Muscle of back (tissue), 13 donors: Measurements from ENCODE around the gene RBM10. TPM values are rescaled to one million over a fixed set of nuclear protein-coding genes. Genes with fewer than 3 reads are reported as not detected.
"Not testable (repeated sequence)": the region's sequence is repeated elsewhere in the genome, so short reads cannot be mapped to it uniquely, and the experiment has no call there.

Experiments used
- DNase-seq, 3 donors: peaks; one replicate each; pipeline versions ENCODE4 v3.0.0 to v3.0.0-alpha.2; 2013
- long read RNA-seq, 9 donors: transcript quantifications; one replicate each; lab custom pipeline, GENCODE V29; 2026
- polyA plus RNA-seq, 10 donors: library from polyadenylated mRNA; unstranded; fragments of 120-200 nt; gene quantifications; one replicate each; pipeline ENCODE4 v1.2.1, GENCODE V29; 2013; ENCODE audit not compliant: insufficient read length in 10 of 10

RBM10 gene, protein sequence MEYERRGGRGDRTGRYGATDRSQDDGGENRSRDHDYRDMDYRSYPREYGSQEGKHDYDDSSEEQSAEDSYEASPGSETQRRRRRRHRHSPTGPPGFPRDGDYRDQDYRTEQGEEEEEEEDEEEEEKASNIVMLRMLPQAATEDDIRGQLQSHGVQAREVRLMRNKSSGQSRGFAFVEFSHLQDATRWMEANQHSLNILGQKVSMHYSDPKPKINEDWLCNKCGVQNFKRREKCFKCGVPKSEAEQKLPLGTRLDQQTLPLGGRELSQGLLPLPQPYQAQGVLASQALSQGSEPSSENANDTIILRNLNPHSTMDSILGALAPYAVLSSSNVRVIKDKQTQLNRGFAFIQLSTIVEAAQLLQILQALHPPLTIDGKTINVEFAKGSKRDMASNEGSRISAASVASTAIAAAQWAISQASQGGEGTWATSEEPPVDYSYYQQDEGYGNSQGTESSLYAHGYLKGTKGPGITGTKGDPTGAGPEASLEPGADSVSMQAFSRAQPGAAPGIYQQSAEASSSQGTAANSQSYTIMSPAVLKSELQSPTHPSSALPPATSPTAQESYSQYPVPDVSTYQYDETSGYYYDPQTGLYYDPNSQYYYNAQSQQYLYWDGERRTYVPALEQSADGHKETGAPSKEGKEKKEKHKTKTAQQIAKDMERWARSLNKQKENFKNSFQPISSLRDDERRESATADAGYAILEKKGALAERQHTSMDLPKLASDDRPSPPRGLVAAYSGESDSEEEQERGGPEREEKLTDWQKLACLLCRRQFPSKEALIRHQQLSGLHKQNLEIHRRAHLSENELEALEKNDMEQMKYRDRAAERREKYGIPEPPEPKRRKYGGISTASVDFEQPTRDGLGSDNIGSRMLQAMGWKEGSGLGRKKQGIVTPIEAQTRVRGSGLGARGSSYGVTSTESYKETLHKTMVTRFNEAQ
- 10 to 100 TPM; 28.6 to 43.4 (median 34.4) TPM for polyA plus RNA-seq
- long read RNA-seq, donor 1, partial matches to known transcripts, result 6 of 7 reads
- long read RNA-seq, donor 1, other reads (novel, unspliced or antisense), result 0 of 7 reads
- long read RNA-seq, donor 2, partial matches to known transcripts, result 0 of 1 reads
- long read RNA-seq, donor 2, other reads (novel, unspliced or antisense), result 0 of 1 reads
- long read RNA-seq, donor 3, result 0 reads
- long read RNA-seq, donor 4, result 0 reads
- long read RNA-seq, donor 5, partial matches to known transcripts, result 6 of 7 reads
- long read RNA-seq, donor 5, other reads (novel, unspliced or antisense), result 0 of 7 reads
- long read RNA-seq, donor 6, result 0 reads
- long read RNA-seq, donor 7, partial matches to known transcripts, result 0 of 1 reads
- long read RNA-seq, donor 7, other reads (novel, unspliced or antisense), result 0 of 1 reads
- long read RNA-seq, donor 8, partial matches to known transcripts, result 6 of 7 reads
- long read RNA-seq, donor 8, other reads (novel, unspliced or antisense), result 0 of 7 reads
- long read RNA-seq, donor 9, result 0 reads

DNA sequence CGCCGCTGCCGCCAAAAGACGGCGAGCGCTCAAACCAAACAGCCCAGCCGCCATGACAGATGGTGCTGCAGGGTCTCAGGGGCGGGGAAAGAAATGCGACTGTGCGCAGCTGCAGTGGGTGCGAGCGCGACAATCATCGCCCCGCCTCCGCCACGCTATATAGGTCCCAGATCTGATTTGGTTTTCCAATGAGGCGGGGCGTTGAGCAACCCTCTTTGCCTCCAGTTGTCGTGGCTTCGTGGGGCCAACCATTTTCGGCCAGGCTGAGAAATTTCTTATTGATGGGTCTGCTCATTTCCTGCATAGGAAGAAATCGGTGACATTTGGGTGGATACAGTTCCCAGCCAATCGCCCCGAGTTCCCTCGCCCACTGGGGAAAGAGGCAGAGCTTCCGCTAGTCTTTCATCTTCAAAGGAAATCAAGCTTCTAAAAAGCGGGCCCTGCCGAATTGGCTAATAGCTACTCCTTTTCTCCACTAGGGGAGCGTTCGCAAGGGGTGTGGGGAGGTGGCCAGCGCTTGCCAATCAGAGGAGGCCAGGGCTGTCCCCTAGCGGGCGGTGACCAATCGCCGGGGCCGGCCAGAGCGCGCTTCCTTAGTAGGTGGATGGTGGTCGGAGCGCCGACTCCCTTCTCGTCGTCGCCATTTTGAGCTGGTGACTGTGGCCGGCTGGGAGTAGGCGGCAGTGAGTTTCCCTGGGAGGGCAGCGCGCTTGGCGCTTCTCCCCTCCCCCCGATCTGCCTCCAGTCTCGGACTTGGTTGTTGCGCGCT lies at the start of gene RBM10, which contains the start of gene NDUFB11:
TSS of gene RBM10 (plus strand) at position 596 of the 769 bp plus-strand sequence. CDS start 2,261 bp downstream, outside the sequence.
TSS of gene NDUFB11 (minus strand) at position 77 of the 769 bp plus-strand sequence. CDS start at position 54, 23 bp downstream.
- peak; percentile 92 to 96 (median 94) for DNase-seq

- no peak for DNase-seq
These were observed 48.0 kb upstream of the RBM10 start for GRCh38 chrX:47097018-47097417.

GRCh38 chrX:47098338-47099094 lies 46.5 kb upstream of the RBM10 start:
- DNase-seq, result no peak

DNA sequence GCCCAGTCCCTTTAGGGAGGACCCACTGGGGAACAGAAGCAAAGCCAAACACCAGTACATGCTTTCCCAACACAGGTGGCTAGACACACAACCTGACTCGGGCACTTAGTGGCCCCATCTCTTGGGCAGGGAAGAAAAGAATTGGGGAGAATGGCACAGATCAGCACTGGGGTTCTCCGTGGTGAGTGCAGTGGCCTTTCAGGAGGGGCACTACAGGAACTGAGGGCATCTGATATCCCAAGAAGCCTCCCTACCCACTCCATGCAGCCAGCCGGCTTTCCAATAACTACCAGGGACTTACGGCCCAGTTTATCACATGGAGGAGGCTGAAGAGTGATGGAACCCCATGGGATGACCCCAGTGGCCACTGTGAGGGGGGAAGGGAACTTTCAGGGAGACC lies 43.8 kb upstream of the RBM10 start:
- DNase-seq, result no peak

GRCh38 chrX:47110936-47111615 lies 33.9 kb upstream of the RBM10 start:
- not testable (repeated sequence) for DNase-seq

DNA sequence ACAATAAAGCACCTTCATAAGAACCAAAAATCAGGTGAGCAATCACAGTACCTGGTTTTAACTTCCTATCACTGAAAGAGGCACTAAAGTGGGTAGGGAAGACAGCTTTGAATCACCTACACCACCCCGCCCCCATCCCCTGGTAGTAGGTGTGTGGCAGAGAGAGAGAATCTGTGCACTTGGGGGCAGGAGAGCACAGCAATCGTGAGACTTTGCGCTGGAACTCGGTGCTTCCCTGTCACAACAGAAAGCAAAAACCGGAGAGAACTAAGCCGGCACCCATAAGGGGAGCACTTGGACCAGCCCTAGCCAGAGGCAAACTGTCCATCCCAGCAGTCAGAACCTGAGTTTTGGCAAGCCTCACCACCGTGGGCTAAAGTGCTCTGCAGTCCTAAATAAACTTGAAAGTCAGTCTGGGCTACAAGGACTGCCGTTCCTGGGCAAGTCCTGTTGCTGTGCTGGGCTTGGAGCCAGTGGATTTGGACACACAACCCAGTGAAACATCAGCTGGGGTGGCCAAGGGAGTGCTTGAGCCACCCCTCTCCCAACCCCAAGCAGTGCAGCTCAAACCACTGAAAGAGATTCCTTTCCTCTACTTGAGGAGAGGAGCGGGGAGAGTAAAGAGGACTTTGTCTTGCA lies 32.6 kb upstream of the RBM10 start:
- no peak for DNase-seq

DNA sequence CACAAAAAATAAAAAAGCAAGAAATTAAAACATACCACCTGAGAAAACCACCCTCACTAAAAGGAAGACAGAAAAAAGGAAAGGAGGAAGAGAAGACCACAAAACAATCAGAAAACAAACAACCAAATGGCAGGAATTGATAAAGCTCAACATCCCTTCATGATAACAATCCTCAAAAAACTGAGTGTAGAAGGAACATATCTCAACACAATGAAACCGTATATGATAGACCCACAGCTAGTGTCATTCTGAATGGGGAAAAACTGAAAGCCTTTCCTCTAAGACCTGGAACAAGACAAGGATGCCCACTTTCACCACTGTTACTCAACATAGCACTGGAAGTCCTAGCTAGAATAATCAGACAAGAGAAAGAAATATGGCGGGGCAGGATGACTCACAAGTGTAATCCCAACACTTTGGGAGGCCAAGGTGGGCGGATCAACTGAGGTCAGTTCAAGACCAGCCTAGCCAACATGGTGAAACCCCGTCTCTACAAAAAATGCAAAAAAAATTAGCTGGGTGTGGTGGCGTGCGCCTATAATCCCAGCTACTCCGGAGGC lies 28.4 kb upstream of the RBM10 start:
- DNase-seq, result not testable (repeated sequence)

DNA sequence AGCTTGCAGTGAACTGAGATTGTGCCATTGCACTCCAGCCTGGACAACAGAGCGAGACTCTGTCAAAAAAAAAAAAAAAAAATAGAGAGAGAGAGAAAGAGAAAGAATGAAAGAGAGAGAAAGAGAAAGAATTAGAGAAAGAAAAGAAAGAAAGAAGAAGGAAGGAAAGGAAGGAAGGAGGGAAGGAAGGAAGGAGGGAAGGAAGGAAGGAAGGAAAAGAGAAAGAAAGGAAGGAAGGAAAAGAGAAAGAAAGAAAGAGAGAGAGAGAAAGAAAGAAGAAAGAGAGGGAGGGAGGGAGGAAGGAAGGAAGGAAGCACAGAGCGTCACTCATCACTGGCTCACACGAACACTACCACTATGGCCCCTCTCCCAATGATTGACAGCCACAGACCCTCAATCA lies 20.6 kb upstream of the RBM10 start:
- DNase-seq, result not testable (repeated sequence)

DNA sequence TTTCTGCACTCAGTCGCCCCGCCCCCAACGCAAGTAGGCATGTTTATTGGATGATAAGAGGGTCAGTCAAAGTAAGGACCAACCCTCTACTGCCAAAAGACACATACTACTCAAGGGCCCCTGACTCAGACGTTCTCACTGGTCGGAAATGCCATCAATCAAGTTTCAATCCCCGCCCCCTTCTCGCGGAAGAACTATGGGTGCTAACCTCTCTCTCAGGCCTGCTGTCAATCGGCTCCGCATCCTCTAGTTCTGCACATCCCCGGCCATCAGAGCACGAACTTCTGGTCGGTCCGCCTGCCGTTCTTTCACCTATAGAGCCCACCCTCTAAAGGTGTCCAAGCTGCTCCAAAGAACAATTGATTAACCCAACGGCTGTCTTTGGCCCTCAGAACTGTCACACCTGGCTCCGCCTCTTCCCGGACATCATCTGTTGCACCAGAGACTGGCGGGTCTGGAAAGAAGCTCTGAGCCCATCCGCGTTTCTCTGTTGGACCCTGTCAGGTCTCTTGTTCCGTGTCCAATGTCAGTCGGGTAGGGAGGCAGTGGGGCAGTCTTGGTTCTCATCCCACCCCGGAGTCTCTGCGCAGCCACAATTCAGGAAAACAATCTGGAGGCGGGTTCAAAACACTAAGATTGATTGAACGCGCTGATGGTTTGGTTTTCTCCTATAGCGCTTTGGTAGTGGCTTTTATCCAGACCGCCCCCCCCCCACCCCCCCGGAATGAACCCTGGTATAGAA lies 15.7 kb upstream of the RBM10 start:
- peak; percentile 96 to 98 (median 96) for DNase-seq

- DNase-seq, result no peak
These were observed 15.1 kb upstream of the RBM10 start for GRCh38 chrX:47129899-47130358.

DNA sequence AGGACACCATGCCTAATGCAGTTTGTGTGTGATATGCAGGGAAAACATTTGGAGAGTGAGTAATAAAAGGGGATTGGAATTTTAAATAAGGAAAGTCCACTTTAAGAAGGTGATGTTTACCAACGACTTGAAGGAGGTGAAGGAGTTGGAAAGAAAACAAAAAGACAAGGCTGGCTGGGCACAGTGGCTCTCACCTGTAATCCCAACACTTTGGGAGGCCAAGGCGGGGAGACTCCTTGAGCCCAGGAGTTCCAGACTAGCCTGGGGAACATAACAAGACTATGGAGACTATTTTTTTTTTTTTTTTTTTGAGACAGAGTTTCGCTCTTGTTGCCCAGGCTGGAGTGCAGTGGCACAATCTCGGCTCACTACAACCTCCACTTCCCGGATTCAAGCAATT lies 11.5 kb upstream of the RBM10 start:
- DNase-seq, result no peak

DNA sequence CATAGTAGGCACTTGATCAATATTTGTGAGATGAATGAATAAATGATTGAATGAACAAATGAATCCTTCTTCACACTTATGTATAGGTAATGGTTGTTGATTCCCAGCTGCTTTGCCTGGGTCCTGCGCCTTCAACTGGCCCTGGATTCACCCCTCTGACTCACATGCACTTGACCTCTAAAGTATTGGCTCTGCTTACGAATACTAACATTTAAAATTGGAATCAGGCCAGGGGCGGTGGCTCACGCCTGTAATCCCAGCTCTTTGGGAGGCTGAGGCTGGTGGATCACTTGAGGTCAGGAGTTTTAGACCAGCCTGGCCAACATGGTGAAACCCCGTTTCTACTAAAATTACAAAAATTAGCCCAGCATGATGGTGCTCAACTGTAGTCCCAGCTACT lies 9.4 kb upstream of the RBM10 start:
- not testable (repeated sequence) for DNase-seq

DNA sequence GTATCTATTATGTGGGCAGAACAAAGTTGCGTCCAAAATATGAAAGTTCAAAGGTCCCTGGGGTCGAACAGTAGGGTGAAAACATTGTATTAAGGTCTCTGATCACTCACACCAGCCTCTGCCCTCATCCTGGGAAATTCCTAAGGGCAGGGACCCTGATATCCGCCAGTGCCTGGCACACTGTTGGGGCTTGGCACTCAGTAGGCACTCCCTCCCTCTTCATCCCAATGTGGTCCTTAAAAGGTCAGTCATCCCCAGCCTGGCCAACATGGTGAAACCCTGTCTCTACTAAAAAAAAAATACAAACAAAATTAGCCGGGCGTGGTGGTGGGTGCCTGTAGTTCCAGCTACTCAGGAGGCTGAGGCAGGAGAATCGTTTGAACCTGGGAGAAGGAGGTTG lies 6.8 kb upstream of the RBM10 start:
- DNase-seq, result no peak

DNA sequence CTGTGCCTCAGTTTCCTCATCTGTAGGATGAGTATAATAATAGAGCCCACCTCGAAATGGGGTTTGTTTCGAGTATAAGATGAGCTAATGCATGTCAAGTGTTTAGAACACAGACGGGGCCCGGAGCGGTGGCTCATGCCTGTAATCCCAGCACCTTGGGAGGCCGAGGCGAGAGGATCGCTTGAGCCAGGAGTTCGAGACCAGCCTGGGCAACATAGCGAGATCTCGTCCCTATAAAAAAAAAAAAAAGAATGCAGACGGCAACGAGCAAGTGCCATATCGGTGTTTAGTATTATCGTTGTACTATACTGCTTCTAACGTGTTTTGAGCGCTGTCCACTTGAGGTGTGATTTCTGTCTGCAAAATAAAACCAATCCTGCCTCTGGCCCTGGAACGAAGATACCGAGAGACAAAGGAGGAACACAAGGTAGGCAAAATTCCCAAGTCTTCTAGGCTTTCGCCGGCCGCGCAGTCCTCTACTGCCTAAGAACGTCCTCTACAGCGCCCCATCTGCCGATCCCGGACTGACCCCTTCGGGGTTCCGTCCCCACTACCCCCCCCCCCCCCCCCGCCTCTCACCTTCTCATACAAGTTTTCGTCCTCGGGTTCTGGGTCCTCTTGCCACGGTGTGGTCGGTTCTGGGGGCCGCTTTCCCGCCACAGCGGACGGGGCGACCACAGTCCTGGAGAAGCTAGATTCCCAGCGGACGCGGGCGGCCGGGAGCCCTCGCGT lies 961 bp upstream of the RBM10 start:
- DNase-seq, result no peak

GRCh38 chrX:47145395-47146120 lies 537 bp downstream of the RBM10 start:
- DNase-seq, result no peak
